ENCODE results near the gene GRB14.
A peak's percentile ranks its signal among the peaks of the same experiment; 100 is the strongest.

Gene GRB14

GRCh38 chr2:164613321-164613982, 7.8 kb downstream of the GRB14 start:
- no peak for DNase-seq

DNA sequence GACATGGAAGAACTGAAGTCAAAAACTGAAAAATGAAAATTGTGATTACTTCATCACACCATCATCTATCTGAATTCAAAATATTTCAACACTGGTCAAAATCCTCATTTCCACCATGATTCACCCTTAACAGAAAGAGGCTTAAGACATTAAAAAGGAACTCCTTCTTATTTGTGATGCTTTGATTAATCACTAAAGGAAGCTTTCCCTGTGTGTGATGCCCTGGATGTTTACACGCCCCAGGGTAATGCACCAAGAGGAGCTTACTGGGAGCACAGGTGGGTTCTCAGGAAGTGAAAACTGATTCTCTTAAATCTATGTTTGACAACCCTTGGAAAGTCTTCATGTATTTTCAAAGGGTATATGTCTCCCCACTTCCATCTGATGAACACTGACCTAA, 11.5 kb downstream of the GRB14 start:
- DNase-seq = no peak

DNA sequence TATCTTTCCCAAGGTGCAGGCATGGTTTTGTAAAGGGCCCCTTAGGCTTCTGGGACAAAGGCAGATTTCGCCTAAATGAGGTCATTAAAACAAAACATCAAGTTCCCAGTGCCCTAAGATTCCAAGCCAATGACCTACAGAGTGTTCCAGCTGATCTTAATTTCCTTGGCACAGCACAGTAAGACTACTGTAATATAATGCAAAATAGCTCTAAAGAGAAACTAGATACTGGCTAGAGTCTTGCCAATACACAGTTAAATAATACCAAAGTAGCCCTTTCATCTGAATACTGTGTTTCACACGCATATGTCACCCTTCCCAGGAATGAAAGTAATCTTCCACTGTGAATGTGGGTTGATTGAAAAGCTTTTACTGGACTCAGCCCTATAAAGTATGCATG, 14.7 kb downstream of the GRB14 start:
- DNase-seq = no peak

GRCh38 chr2:164605295-164605694, 16.0 kb downstream of the GRB14 start:
- DNase-seq = no peak

DNA sequence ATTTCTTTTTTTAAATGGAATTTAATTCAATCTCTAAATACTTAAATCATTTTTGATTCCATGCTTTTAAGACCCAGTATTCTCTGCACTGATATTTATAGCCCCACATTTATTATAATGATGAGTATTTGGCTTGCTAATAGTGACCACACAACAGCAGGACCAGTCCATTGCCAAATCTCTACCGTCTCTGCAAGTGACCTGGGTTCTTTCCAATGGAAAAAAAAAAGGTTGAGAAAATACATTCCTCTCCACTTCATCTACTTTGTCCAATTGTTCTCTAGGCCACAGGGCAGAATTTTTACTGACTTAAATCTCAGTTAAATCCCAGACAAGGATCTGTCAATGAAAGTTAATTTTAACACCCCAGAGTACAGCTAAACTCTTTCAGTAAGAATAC, 20.5 kb downstream of the GRB14 start:
- DNase-seq = no peak

DNA sequence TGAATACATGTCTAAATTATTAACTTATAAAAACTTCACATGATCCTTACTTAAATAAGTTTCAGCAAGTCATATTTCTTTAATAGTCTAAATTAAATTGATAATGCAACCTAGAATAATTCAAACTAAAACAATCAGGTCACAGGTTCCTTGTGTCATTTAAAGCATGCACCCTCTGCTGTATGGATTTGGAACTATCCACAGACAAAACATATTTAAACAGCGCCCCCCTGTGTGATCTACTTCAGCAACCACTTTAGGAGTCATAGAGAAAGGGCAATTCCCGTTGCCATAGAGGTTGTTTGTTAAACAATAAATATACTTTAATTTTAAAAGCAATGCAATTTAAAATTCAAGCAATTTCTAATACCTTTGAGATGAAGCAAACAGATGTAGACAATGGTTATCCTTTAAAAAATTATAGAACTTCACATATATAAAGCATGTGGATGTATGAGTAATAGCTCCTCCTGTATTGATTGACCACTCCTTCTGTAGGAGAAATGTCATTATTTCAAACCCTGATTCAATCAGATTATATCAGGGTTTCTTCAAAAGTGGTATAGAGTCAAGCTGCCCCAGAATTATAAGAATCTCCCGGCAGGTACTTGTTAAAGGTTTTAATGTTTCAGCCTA, 21.2 kb downstream of the GRB14 start:
- peak; percentile 41 for DNase-seq

GRCh38 chr2:164597983-164598382, 23.3 kb downstream of the GRB14 start:
- no peak for DNase-seq

- no peak for DNase-seq
These were observed 26.3 kb downstream of the GRB14 start for GRCh38 chr2:164595031-164595430.

GRCh38 chr2:164593959-164594358, 27.3 kb downstream of the GRB14 start:
- no peak for DNase-seq

GRCh38 chr2:164593541-164593940, 27.7 kb downstream of the GRB14 start:
- DNase-seq = no peak

- DNase-seq = no peak
These were observed 31.8 kb downstream of the GRB14 start for GRCh38 chr2:164589522-164589921.

- DNase-seq = no peak
These were observed 40.2 kb downstream of the GRB14 start for GRCh38 chr2:164581050-164581449.

DNA sequence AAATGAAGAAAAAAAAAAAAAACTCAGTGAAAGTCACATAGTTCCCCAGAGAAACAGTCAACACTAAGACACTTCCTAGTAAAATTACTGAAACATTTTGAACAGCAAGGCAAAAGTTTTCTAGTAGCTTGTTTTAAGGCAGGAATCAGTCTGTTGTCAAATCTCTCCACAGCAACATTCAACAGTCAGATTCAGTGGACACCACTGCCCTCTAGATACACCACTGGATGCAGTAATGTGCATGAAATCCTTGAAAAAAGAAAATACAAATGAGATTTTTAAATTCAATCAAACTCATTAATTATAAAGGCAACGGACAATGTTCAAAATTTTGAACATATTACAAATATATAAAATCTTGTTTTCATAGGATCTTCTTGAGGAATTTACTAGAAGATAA, 46.4 kb downstream of the GRB14 start:
- DNase-seq = no peak

- no peak for DNase-seq
These were observed 50.8 kb downstream of the GRB14 start for GRCh38 chr2:164570475-164570874.

DNA sequence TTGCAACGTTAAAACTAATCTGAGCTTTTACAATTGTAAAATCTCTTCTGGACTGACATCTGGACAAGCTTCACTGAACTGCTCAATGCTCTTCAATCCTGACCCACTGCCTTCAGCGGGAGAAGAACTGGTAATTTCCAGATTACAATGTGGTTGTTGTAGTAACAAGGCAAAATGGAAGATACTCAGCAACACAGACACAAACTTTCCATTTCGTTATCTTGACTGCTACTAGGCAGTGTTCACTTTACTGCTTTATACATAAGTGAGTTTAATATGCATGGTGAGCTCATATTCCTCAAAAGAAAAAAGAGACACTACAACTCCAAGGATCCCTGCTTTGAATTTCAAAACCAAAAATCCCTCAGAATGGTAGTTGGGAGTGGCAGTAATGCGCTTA, 51.9 kb downstream of the GRB14 start:
- DNase-seq = no peak

GRCh38 chr2:164568317-164568716, 53.0 kb downstream of the GRB14 start:
- DNase-seq = no peak

DNA sequence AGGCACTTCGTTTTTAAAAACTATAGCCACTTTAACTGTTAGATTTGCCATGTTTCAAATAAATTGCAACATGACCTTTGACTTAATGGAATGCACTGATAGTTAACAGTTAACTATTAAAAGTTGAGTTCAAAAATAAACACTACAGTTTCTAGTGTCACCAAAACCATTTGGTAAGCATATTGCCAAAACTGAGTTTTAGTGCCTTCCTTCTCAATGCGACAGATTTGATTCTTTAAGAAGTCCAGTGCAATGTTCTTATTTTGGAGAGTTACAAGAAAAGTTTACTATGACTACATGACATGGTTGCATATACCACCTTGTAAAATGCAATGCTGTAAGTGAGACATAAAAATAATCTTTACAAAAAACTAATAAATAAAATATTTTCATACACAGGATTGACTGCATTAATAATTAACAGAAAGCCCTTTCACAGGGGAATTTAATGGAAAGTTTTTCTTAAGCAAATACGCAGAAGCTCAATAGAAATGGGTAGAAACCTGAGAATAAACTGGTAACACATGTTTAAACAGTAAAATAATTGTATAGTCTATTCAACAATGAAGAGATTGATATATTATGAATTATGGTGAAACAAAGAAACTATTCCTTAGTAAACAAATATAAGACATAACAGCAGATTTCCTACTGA, 53.8 kb downstream of the GRB14 start:
- DNase-seq = no peak

DNA sequence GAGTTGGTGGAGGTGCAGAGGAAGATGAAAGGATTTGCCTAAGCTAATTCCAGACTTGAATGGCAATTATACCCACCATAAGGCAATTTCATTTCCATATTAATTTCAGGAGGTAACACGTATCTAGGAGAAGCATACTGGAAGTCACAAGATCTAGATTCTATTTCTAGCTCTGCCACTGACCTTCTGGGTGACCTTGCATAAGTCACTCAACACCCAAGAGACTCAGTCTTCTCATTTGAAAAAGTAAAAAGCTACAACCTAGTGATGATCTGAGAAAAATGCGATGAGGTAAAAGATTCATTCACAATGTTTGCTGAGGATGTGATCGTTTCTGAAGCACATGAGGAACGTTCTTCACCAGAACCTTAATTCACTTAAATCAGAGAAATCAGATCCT, 55.9 kb downstream of the GRB14 start:
- DNase-seq = no peak

DNA sequence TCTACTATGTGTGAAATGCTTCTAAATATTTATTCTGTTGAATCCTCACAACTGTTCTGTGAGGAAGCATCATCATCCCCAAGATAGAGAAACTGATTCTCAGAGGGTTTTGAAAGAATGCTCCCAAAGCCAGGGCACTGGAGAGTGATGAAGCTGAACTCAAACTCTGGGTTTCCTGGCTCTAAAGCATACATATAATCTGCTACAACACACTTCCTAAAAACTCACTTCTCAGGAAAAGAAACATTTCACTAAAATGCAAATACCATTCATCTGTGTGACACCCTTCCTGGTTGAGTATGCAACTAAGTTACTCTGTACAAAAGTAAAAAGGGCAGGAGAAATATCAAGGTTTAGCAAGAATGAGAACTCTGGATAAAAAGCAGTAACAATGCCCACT, 58.6 kb downstream of the GRB14 start:
- DNase-seq = no peak

DNA sequence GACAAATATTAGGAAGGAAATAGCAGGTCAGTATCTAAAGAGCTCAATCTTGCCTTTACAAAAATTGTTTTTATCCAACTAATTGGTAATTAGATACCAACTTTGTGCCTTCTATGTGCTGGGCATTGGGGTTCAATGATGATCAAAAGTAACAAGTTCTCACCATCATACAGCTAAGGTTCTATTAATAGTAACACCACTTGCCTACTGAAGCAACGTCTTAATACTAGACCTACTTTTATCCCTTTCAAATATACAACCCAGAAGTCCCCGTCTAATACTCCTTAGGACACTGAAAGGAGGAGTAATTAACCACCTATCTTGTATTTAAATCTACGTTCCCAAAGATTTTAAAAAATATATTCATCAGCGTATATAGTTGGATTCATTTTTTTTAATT, 59.3 kb downstream of the GRB14 start:
- no peak for DNase-seq

- no peak for DNase-seq
These were observed 59.9 kb downstream of the GRB14 start for GRCh38 chr2:164561416-164561815.

DNA sequence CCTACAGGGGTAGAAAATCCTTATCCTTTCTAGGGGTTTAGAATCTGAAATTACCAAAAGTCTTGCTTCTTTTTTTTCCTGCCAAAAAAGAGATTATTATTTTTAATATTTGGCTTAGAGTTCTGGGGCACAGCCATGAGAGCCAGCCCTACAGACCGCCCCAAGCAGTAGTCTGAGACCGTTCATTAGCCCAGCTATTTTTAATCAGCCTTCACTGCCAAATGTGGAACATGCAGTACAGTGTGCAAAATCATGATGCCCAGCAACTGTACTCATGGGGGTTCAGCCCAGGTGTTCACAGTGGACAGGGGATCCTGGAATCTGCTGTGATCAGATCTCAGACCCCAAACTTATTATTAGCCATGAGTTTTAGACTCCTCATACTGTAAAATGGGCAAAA, 60.4 kb downstream of the GRB14 start:
- no peak for DNase-seq

DNA sequence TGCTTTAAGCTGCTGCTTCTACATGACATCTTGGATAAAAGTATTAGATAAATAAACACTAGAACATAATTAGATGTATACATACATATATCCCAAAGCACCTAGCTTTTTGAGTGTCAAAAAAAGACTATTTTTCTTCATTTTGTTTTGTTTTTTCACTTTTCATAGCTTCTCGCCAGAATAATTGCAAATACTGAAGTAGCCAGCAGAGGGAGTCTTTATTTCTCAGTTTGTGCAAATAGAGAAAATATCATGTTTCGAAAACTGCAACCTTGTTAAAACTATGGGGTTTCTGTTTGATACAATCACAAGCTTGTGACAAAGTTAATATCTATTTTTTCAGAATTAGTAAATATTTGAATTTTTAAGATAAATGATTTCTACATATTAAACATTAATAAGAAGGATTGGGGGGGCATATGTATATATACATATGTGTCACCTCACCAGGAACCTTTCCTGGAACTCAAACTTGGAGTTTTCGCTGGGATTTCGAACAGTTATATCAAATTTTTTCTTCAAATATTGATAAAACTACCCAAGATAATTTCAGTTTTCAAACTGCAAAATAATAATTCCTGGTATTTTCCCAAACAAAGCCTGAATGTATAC, 61.0 kb downstream of the GRB14 start:
- DNase-seq = no peak

DNA sequence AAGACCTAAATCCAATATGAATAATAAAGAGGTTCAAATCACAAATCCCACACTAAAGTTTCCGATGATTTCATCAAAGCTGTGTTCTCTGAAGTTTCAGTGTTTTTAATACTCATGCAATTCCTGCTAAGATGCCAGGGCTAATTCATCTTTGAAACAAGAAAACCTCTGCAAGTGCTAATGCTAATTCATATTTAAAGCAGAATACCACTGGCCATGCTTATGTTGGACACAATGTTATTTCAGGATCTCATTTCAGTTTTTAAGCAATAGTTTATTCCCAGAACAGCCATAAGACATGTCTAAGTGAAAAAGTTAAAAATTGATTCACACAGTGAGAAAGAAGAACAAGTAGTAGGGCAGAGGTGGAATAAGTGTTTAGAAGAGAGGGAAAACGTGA, 62.8 kb downstream of the GRB14 start:
- no peak for DNase-seq
